ENCODE measurements around the gene GLDC.

- TF ChIP-seq ZNF274 (IDR thresholded peaks at IDR 0.05; ENCODE audit: low read depth, low read length) (no peak), YY1 (IDR thresholded peaks at IDR 0.05; ENCODE audit: insufficient read depth, insufficient read length) (no peak), SUZ12 (IDR thresholded peaks at IDR 0.05; ENCODE audit: extremely low read depth, insufficient read depth, insufficient read length) (no peak)
Measured at GRCh38 chr9:6609497-6610016, 36.0 kb downstream of the GLDC start.

All from NT2/D1 (cell line).